ENCODE data around the gene CAB39.
"Not testable (repeated sequence)": the region's sequence is repeated elsewhere in the genome, so short reads cannot be mapped to it uniquely, and the experiment has no call there.

CAB39 gene

GRCh38 chr2:230684270-230685168, 28.1 kb upstream of the CAB39 start:
- no peak for DNase-seq

- DNase-seq, result no peak
Measured at GRCh38 chr2:230685178-230685577, 27.5 kb upstream of the CAB39 start.

DNA sequence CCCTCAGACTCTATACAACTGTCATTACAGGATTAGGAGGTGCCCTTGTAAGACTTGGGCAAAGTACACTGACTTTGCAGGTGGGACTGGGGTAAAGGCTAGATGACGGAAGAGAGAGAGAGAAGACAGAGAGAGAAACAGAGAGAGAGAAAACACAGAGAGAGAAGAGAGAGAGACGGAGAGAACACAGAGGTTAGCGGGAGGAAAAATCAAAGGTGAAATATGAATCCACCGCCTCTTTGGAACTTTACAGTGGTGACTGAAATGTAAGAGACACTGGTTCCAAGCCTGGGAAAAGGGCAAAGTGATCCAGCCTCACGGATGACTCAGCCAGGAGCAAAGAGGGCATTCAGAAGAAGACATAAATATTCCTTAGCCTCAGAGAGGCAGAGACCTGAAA, 25.1 kb upstream of the CAB39 start:
- DNase-seq, result no peak

- no peak for DNase-seq
Measured at GRCh38 chr2:230688490-230688889, 24.2 kb upstream of the CAB39 start.

DNA sequence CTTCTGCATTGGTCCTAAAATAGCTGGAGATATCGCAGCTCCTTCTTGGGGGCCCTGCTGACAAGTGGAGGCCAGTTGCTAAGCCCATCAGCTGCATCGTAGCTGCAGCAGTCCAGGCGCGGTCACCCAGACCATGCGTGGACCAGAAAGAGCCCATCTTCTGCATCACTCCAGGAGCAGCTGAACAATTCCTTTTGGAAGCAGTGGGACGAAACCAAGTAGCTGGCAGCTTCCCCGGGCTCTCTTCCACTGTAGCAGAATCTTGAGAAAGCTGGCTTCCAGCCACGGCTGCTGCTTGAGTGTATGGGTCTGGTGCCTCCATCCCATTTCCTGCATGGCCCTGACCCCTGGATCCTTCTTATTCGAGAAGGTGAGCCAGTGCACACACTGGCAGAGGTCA, 22.2 kb upstream of the CAB39 start:
- DNase-seq, result no peak

DNA sequence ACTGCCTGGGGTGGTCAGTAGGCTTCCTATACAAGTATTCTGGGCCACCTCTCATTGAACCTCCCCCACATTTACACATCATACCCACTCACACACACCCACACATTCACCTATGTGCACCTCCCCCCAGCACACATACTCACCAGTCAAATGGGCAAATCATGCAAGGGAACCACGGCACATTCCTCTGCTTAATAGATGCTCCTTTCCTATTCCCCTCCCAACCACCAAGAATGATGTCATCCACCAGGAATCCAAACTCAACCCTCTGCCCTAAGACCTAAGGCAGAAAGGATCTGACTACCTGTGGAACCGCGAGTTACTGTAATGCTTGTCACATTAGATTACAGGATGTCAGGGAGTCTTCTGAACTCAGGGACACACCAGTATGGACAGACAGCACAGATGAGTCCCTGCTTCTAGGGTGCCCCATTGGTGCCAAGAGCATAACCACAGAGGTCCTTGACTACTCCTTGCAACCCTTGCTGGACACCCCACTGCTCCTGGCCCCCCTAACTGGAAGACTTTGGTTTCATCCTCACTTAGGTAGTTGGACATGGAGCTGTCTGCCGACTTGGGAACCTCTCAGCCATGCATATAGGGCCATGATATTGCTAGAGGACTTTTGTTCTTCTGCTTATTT, 21.5 kb upstream of the CAB39 start:
- DNase-seq, result no peak

- DNase-seq, result no peak
Measured at GRCh38 chr2:230692760-230693159, 19.9 kb upstream of the CAB39 start.

GRCh38 chr2:230693411-230693810, 19.2 kb upstream of the CAB39 start:
- no peak for DNase-seq

GRCh38 chr2:230694241-230694640, 18.4 kb upstream of the CAB39 start:
- DNase-seq, result no peak

GRCh38 chr2:230695551-230695950, 17.1 kb upstream of the CAB39 start:
- DNase-seq, result no peak

GRCh38 chr2:230696670-230697069, 16.0 kb upstream of the CAB39 start:
- DNase-seq, result no peak

DNA sequence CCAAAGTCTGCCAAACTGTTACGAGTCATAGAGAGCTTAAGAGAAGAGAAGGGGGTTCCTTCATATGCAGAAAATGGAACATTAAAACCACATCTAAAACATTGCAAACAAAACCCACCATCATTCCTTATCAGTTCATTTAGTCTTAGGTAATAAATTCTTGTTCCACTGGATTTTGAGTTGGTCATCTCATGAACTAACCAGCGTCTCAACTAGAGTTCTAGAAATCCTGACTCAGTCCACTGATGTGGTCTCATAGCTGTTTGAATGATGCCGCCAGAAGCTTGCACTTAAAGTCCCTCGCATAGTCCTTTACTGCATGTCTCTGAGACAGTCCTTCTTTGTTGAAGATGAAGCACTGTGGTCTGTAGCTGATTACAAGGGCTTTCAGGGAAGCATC, 15.0 kb upstream of the CAB39 start:
- no peak for DNase-seq

DNA sequence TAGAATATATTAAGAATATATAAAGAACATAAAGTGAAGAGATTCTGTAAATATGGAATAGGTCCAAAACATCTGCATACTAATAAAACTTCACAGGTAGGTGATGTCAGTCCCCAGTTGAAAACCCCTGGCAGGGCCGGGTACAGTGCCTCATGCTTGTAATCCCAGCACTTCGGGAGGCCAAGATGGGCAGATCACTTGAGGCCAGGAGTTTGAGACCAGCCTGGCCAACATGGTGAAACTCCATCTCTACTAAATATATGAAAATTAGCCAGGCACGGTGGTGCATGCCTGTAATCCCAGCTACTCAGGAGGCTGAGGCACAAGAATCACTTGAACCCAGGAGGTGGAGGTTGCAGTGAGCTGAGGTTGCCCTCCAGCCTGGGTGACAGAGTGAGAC, 13.9 kb upstream of the CAB39 start:
- DNase-seq, result not testable (repeated sequence)

GRCh38 chr2:230700447-230700846, 12.2 kb upstream of the CAB39 start:
- no peak for DNase-seq

DNA sequence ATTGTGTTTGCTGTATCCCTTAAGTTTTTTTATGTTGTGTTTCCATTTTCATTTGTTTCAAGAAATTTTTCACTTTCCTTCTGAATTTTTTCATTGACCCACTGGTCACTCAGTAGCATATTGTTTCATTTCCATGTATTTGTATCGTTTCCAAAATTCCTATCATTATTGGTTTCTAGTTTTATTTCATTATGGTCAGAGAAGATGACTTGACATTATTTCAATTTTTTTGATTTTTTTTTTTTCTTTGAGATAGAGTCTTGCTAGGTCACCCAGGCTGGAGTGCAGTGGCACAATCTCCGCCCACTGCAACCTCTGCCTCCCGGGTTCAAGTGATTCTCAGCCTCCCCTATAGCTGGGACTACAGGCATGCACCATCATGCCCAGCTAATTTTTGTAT, 11.3 kb upstream of the CAB39 start:
- DNase-seq, result no peak

DNA sequence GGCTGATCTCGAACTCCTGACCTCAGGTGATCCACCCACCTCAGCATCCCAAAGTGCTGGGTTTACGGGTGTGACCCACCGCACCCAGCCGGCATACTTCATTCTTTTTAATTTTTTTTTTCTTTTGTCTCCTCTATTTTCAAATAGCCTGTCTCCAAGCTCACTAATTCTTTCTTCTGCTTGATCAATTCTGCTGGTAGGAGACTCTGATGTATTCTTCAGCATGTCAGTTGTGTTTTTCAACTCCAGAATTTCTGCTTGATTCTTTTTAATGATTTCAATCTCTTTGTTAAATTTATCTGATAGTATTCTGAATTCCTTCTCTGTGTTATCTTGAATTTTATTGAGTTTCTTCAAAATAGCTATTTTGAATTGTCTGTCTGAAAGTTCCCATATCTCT, 10.2 kb upstream of the CAB39 start:
- DNase-seq, result not testable (repeated sequence)

GRCh38 chr2:230703514-230703913, 9.1 kb upstream of the CAB39 start:
- DNase-seq, result no peak

DNA sequence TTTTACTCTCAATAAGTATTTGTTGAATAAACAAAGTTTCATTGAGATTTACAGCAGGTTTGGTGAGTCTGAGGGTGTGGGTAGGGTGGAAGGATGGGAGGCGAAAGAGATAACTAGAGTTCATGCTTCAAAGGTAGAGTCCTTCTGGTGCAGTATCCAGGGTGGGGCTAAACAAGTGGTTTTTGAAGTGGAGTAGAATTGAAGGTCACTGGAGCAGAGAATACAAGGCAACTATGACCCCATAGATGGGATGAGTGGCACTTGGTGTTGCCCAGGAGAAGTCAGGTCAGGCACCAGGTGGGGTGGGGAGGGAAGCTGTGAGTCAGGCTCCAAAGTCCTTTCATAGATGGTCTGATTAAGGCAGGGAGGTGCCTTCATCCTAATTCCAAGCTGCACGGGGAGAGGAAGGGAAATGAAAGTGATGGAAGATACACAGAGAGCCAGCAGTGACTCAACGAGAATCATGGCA, 6.6 kb upstream of the CAB39 start:
- DNase-seq, result no peak

DNA sequence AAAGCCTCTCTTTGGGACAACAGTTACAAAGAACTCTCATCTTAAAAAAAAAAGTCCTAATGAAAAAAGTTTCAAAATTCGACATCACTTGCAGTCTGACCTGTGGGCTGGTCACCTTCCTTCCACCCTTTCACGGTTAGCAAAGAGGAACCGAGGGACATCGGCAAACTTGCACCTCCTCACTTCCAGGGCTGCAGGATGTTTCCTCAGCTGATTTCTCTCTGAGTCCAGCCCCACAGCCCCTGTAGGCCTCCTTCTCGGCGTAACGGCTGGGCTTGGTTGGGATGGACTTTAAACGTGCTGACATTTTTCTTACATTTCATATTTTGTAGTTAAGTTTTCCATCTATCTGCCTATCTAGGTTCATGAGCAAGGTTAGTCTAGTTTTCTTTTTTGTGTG, 5.7 kb upstream of the CAB39 start:
- no peak for DNase-seq

DNA sequence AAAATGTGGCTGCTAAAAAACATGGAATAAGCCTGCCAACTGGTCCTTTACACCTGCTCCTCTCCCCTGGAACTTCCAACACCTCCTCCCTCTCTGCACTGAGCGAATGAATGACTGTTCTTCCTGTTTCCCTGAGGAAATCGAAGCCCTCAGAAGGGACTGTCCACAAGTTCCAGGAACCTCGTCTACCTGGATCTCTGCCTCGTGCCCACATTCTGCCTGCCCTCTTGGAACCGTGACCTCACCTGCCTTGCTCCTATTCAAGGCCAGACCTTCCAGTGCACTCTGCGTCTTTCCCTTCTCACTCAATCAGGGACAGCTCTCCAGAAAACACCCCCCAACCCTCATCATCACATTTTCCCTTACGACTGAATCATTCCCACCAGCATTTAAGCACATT, 4.4 kb upstream of the CAB39 start:
- no peak for DNase-seq

GRCh38 chr2:230711224-230711623, 1.4 kb upstream of the CAB39 start:
- no peak for DNase-seq

- no peak for DNase-seq
Measured at GRCh38 chr2:230713331-230714135, 891 bp downstream of the CAB39 start.

DNA sequence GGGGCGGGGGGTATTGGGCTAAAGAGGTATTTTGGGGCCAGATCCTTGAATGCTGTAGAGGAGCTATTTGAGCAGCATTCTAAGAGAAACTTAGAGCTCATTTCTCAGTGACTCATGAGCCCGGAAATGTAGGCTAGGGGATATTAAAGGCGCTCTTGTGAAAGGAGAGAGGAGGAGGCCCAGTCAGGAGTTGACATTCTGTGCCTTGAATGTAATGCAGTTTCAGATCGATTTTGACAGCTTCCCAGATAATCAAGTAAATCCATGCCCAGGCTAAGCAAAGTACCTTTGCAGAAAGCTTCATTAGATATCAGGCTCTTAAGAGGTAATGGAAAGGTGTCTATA, 1.5 kb downstream of the CAB39 start:
- no peak for DNase-seq

GRCh38 chr2:230715201-230715600, 2.6 kb downstream of the CAB39 start:
- no peak for DNase-seq

All from NCI-H1092 (cell line).